HG02884 (cell line): ENCODE results near the gene ADAMTS12.

Source experiments
- ATAC-seq: cut with Tn5 transposase; IDR thresholded peaks from one replicate; pipeline ENCODE4 v1.9.1; 2021; ENCODE audit warnings: mild to moderate bottlenecking, moderate library complexity; ENCODE audit not compliant: unreplicated experiment

ADAMTS12 gene

GRCh38 chr5:33769196-33769595 lies 122.6 kb downstream of the ADAMTS12 start:
- ATAC-seq, result no peak

GRCh38 chr5:33766023-33766422 lies 125.8 kb downstream of the ADAMTS12 start:
- no peak for ATAC-seq

GRCh38 chr5:33764786-33765185 lies 127.0 kb downstream of the ADAMTS12 start:
- ATAC-seq, result no peak

GRCh38 chr5:33763435-33763834 lies 128.4 kb downstream of the ADAMTS12 start:
- ATAC-seq, result no peak

GRCh38 chr5:33762859-33763258 lies 128.9 kb downstream of the ADAMTS12 start:
- ATAC-seq, result no peak

GRCh38 chr5:33761139-33761538 lies 130.7 kb downstream of the ADAMTS12 start:
- no peak for ATAC-seq

- no peak for ATAC-seq
Measured at GRCh38 chr5:33758737-33759136, 133.1 kb downstream of the ADAMTS12 start.

- no peak for ATAC-seq
Measured at GRCh38 chr5:33756491-33756890, 135.3 kb downstream of the ADAMTS12 start.

GRCh38 chr5:33755231-33755630 lies 136.6 kb downstream of the ADAMTS12 start:
- no peak for ATAC-seq

GRCh38 chr5:33753704-33754103 lies 138.1 kb downstream of the ADAMTS12 start:
- ATAC-seq, result no peak

- ATAC-seq, result no peak
Measured at GRCh38 chr5:33748754-33749153, 143.0 kb downstream of the ADAMTS12 start.

GRCh38 chr5:33745101-33745770 lies 146.6 kb downstream of the ADAMTS12 start:
- no peak for ATAC-seq

GRCh38 chr5:33743099-33743498 lies 148.7 kb downstream of the ADAMTS12 start:
- ATAC-seq, result no peak

- no peak for ATAC-seq
Measured at GRCh38 chr5:33742181-33742580, 149.6 kb downstream of the ADAMTS12 start.

- ATAC-seq, result no peak
Measured at GRCh38 chr5:33738967-33739366, 152.8 kb downstream of the ADAMTS12 start.

- ATAC-seq, result no peak
Measured at GRCh38 chr5:33738097-33738496, 153.7 kb downstream of the ADAMTS12 start.

GRCh38 chr5:33737697-33738096 lies 154.1 kb downstream of the ADAMTS12 start:
- ATAC-seq, result no peak

GRCh38 chr5:33737284-33737683 lies 154.5 kb downstream of the ADAMTS12 start:
- no peak for ATAC-seq

GRCh38 chr5:33736510-33736909 lies 155.3 kb downstream of the ADAMTS12 start:
- ATAC-seq, result no peak

GRCh38 chr5:33735072-33735471 lies 156.7 kb downstream of the ADAMTS12 start:
- ATAC-seq, result no peak

GRCh38 chr5:33734537-33734936 lies 157.3 kb downstream of the ADAMTS12 start:
- ATAC-seq, result no peak

GRCh38 chr5:33733225-33733624 lies 158.6 kb downstream of the ADAMTS12 start:
- no peak for ATAC-seq
